Measurements from ENCODE around the gene GGCT. TPM values are rescaled to one million over a fixed set of nuclear protein-coding genes. Genes with fewer than 3 reads are reported as not detected.
A peak's percentile ranks its signal among the peaks of the same experiment; 100 is the strongest.

The GGCT gene
- total RNA-seq, 4 donors from 2014 or later, result 3.6 to 21.3 (median 16.5) TPM

- H3K36me3 ChIP-seq, result no peaks in the 10 kb centered on the region
- TF ChIP-seq EP300 (IDR thresholded peaks at IDR 0.05; ENCODE audit: low read depth), result no peak
- TF ChIP-seq POLR2AphosphoS5 (IDR thresholded peaks at IDR 0.05), result no peak
- TF ChIP-seq, protein P1, sequence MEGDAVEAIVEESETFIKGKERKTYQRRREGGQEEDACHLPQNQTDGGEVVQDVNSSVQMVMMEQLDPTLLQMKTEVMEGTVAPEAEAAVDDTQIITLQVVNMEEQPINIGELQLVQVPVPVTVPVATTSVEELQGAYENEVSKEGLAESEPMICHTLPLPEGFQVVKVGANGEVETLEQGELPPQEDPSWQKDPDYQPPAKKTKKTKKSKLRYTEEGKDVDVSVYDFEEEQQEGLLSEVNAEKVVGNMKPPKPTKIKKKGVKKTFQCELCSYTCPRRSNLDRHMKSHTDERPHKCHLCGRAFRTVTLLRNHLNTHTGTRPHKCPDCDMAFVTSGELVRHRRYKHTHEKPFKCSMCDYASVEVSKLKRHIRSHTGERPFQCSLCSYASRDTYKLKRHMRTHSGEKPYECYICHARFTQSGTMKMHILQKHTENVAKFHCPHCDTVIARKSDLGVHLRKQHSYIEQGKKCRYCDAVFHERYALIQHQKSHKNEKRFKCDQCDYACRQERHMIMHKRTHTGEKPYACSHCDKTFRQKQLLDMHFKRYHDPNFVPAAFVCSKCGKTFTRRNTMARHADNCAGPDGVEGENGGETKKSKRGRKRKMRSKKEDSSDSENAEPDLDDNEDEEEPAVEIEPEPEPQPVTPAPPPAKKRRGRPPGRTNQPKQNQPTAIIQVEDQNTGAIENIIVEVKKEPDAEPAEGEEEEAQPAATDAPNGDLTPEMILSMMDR (IDR thresholded peaks at IDR 0.05), result no peak
- no peak for TF ChIP-seq POLR2A (IDR thresholded peaks at IDR 0.05)
Measured at GRCh38 chr7:30505174-30505697, 607 bp upstream of the GGCT start.

GRCh38 chr7:30503274-30504212, 1.1 kb downstream of the GGCT start:
- peak overlapping the region; percentile 51 to 93 (median 93) for H3K4me3 ChIP-seq
- WGBS, 2 donors (ENCODE audit: low coverage in 1 of 2), result 43 to 45% methylated on average over 12 to 15 of the region's 15 CpGs
- H3K27ac ChIP-seq, result peak overlapping the region in 3 of 4 donors; percentile 84 to 90 (median 89)
- no peaks in the 10 kb centered on the region for H3K27me3 ChIP-seq
- TF ChIP-seq, protein P1 (IDR thresholded peaks at IDR 0.05), result no peak
- TF ChIP-seq POLR2AphosphoS5 (IDR thresholded peaks at IDR 0.05) (no peak), EP300 (IDR thresholded peaks at IDR 0.05; ENCODE audit: low read depth) (no peak), POLR2A (IDR thresholded peaks at IDR 0.05) (no peak)
- H3K36me3 ChIP-seq, result no peaks in the 10 kb centered on the region
- in situ Hi-C loops (cut with MboI; ENCODE audit: low pct_ligation_motif_present in 1 of 4, low pct_unique_long_range_greater_than_20kb in 1 of 4, low sequenced_read_pairs in 3 of 4), result no loop called here
- no peaks in the 10 kb centered on the region for H3K9me3 ChIP-seq
- intact Hi-C loops (cut with DNase I; ENCODE audit: low total_unique reads), result no loop called here
- peaks cover 9 to 20% (median 17%) of the 10 kb centered on the region in 4 donors for H3K4me1 ChIP-seq
- DNase-seq, result no peak

More at GRCh38 chr7:30505174-30505697, 607 bp upstream of the GGCT start:
- no peak for DNase-seq
- peaks cover 9 to 26% (median 17%) of the 10 kb centered on the region in 4 donors for H3K4me1 ChIP-seq
- H3K4me3 ChIP-seq, result peak overlapping the region; percentile 57 to 93 (median 93)
- H3K27ac ChIP-seq, result peak overlapping the region; percentile 84 to 90 (median 89)
- H3K9me3 ChIP-seq, result no peaks in the 10 kb centered on the region
- intact Hi-C loops (cut with DNase I; ENCODE audit: low total_unique reads), result no loop called here
- 12 to 15% methylated on average over 2 to 18 of the region's 19 CpGs for WGBS, 2 donors (ENCODE audit: low coverage in 1 of 2)
- no peaks in the 10 kb centered on the region for H3K27me3 ChIP-seq
- in situ Hi-C loops (cut with MboI; ENCODE audit: low pct_ligation_motif_present in 1 of 4, low pct_unique_long_range_greater_than_20kb in 1 of 4, low sequenced_read_pairs in 3 of 4), result no loop called here

DNA sequence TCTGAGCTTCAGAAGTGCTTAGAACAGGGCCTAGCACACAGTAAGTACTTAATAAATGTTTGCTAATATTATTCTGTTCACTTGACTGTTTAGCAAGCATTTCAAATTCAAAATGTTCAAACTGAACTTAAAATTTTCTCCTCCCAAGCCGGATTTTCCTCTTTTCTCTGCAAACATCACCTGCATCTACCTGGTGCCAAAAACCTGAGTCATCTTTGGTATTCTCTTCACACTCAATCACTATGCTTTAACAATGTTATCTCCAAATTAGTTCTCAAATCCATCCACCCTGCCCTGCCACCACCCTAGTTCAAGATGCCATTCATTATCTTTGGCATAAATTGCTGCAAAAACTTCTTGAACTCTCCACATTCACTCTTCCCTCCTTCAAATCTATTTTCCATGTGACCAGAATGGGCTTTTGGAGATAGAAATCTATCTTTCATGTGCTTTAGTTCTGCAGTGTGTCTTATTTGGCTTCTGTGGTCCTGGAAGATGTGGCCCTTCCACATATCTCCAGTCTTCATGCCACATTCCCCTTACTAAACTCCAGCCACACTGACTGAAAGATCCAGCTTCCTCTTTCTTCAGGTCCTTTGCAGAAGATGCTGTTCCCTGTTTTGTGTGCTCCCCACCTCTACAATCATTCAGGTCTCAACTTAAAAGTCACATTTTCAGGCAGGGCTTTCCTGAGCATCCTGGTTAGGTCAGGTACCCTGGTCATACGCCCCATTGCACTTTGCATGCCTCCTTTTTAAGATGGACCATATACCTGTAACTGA, 2.0 kb downstream of the GGCT start:
- intact Hi-C loops (cut with DNase I; ENCODE audit: low total_unique reads), result no loop called here
- no peak overlapping the region for H3K27ac ChIP-seq
- H3K36me3 ChIP-seq, result no peaks in the 10 kb centered on the region
- no peak overlapping the region for H3K4me3 ChIP-seq
- in situ Hi-C loops (cut with MboI; ENCODE audit: low pct_ligation_motif_present in 1 of 4, low pct_unique_long_range_greater_than_20kb in 1 of 4, low sequenced_read_pairs in 3 of 4), result no loop called here
- DNase-seq, result no peak
- H3K9me3 ChIP-seq, result no peaks in the 10 kb centered on the region
- 69 to 79% methylated on average over 2 of the region's 2 CpGs for WGBS, 2 donors (ENCODE audit: low coverage in 1 of 2)
- H3K4me1 ChIP-seq, result peaks cover 9 to 20% (median 17%) of the 10 kb centered on the region in 4 donors
- TF ChIP-seq, protein P1 (IDR thresholded peaks at IDR 0.05), result no peak
- TF ChIP-seq POLR2A (IDR thresholded peaks at IDR 0.05), result no peak
- TF ChIP-seq EP300 (IDR thresholded peaks at IDR 0.05; ENCODE audit: low read depth), result no peak
- TF ChIP-seq POLR2AphosphoS5 (IDR thresholded peaks at IDR 0.05), result no peak
- no peaks in the 10 kb centered on the region for H3K27me3 ChIP-seq

DNA sequence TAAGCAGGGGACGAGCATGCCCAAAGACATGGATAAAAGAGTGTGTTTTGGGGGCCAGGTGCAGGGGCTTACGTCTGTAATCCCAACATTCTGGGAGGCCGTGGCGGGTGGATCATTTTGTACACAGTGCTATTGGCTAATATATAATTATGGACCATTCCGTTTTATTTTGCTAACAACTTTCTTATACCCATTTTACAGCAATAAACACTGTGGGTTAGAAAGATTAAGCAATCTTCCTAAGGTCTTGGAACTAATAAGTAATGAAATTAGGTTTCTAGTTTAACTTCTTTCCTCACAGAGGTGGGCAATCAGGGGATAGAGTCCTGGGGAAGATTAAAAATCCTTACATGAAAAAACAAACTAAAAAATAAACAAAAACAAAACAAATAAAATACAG, 3.4 kb downstream of the GGCT start:
- H3K27ac ChIP-seq, result no peak overlapping the region
- intact Hi-C loops (cut with DNase I; ENCODE audit: low total_unique reads), result no loop called here
- WGBS, 2 donors (ENCODE audit: low coverage in 1 of 2), result 93 to 94% methylated on average over 5 of the region's 5 CpGs

More for the DNA sequence above, 3.4 kb downstream of the GGCT start:
- TF ChIP-seq POLR2A (IDR thresholded peaks at IDR 0.05) (no peak), EP300 (IDR thresholded peaks at IDR 0.05; ENCODE audit: low read depth) (no peak), POLR2AphosphoS5 (IDR thresholded peaks at IDR 0.05) (no peak)
- TF ChIP-seq, protein P1 (IDR thresholded peaks at IDR 0.05), result no peak
- no peaks in the 10 kb centered on the region for H3K9me3 ChIP-seq
- DNase-seq, result no peak
- H3K4me3 ChIP-seq, result no peak overlapping the region
- in situ Hi-C loops (cut with MboI; ENCODE audit: low pct_ligation_motif_present in 1 of 4, low pct_unique_long_range_greater_than_20kb in 1 of 4, low sequenced_read_pairs in 3 of 4), result no loop called here
- peaks cover 9 to 20% (median 17%) of the 10 kb centered on the region in 4 donors for H3K4me1 ChIP-seq
- no peaks in the 10 kb centered on the region for H3K27me3 ChIP-seq
- H3K36me3 ChIP-seq, result peaks cover 0 to 14% (median 0%) of the 10 kb centered on the region in 4 donors
